OCI-LY7 (cell line): ENCODE data around the gene GJC2.

Experiments
- CTCF ChIP-seq: fragments of 200-600 bp; sonication (generic); conservative IDR thresholded peaks from 2 replicates; pipeline ENCODE4 v1.5.1; 2014; ENCODE audit warnings: mild to moderate bottlenecking, antibody characterized with exemption, low read length, moderate library complexity, mixed read lengths
- EZH2phosphoT487 ChIP-seq: fragments of 200-600 bp; sonication (generic); IDR thresholded peaks from 2 replicates; pipeline ENCODE4 v1.6.1; 2018; ENCODE audit warnings: low read depth, borderline replicate concordance, mild to moderate bottlenecking, mixed run types, antibody characterized with exemption, low read length, moderate library complexity, mixed read lengths

- TF ChIP-seq CTCF (no peak), EZH2phosphoT487 (no peak)
Observed at GRCh38 chr1:228108055-228108690, 41.6 kb upstream of the GJC2 start.
